ENCODE data around the gene KCTD16. TPM values are rescaled to one million over a fixed set of nuclear protein-coding genes. Genes with fewer than 3 reads are reported as not detected.

KCTD16 gene
- total RNA-seq, 1 donor from 2014 or later = 4.8 TPM

- Mint-ChIP-seq H3K4me1 (peaks cover 33% of the 10 kb centered on the region), H3K4me3 (no peak overlapping the region), H3K27ac (no peak overlapping the region), H3K27me3 (ENCODE audit: low read depth) (peaks cover 3% of the 10 kb centered on the region), H3K36me3 (no peaks in the 10 kb centered on the region), H3K9me3 (peaks cover 4% of the 10 kb centered on the region)
- no peak for DNase-seq (ENCODE audit: low spot score in 2 of 2, unreplicated experiment in 2 of 2)
- no peak for TF ChIP-seq CTCF (IDR thresholded peaks at IDR 0.05; ENCODE audit: unreplicated experiment)
These were observed 138.4 kb downstream of the KCTD16 start for GRCh38 chr5:144308906-144309670.

- no peak for DNase-seq (ENCODE audit: low spot score in 2 of 2, unreplicated experiment in 2 of 2)
- H3K27ac Mint-ChIP-seq = no peak overlapping the region
- peaks cover 4% of the 10 kb centered on the region for H3K9me3 Mint-ChIP-seq
- no peak for TF ChIP-seq CTCF (IDR thresholded peaks at IDR 0.05; ENCODE audit: unreplicated experiment)
- H3K4me1 Mint-ChIP-seq = peaks cover 40% of the 10 kb centered on the region
- H3K4me3 Mint-ChIP-seq = no peak overlapping the region
- H3K27me3 Mint-ChIP-seq (ENCODE audit: low read depth) = peaks cover 3% of the 10 kb centered on the region
- no peaks in the 10 kb centered on the region for H3K36me3 Mint-ChIP-seq
These were observed 139.9 kb downstream of the KCTD16 start for GRCh38 chr5:144310621-144311020.

GRCh38 chr5:144313147-144313726, 142.6 kb downstream of the KCTD16 start:
- Mint-ChIP-seq H3K9me3 (peaks cover 4% of the 10 kb centered on the region), H3K4me3 (no peak overlapping the region), H3K27me3 (ENCODE audit: low read depth) (peaks cover 3% of the 10 kb centered on the region), H3K27ac (peak overlapping the region; percentile 28), H3K36me3 (no peaks in the 10 kb centered on the region), H3K4me1 (peaks cover 38% of the 10 kb centered on the region)
- no peak for DNase-seq (ENCODE audit: low spot score in 2 of 2, unreplicated experiment in 2 of 2)
- TF ChIP-seq CTCF (IDR thresholded peaks at IDR 0.05; ENCODE audit: unreplicated experiment) = no peak

- Mint-ChIP-seq H3K36me3 (no peaks in the 10 kb centered on the region), H3K27ac (no peak overlapping the region), H3K4me3 (no peak overlapping the region), H3K9me3 (peaks cover 1% of the 10 kb centered on the region), H3K27me3 (ENCODE audit: low read depth) (peaks cover 3% of the 10 kb centered on the region), H3K4me1 (peaks cover 29% of the 10 kb centered on the region)
- no peak for TF ChIP-seq CTCF (IDR thresholded peaks at IDR 0.05; ENCODE audit: unreplicated experiment)
- no peak for DNase-seq (ENCODE audit: low spot score in 2 of 2, unreplicated experiment in 2 of 2)
These were observed 144.4 kb downstream of the KCTD16 start for GRCh38 chr5:144315026-144315425.

- H3K36me3 Mint-ChIP-seq = no peaks in the 10 kb centered on the region
- H3K4me3 Mint-ChIP-seq = no peak overlapping the region
- no peak overlapping the region for H3K27ac Mint-ChIP-seq
- peaks cover 29% of the 10 kb centered on the region for H3K4me1 Mint-ChIP-seq
- no peaks in the 10 kb centered on the region for H3K9me3 Mint-ChIP-seq
- no peak for DNase-seq (ENCODE audit: low spot score in 2 of 2, unreplicated experiment in 2 of 2)
- TF ChIP-seq CTCF (IDR thresholded peaks at IDR 0.05; ENCODE audit: unreplicated experiment) = no peak
- H3K27me3 Mint-ChIP-seq (ENCODE audit: low read depth) = peaks cover 3% of the 10 kb centered on the region
These were observed 145.4 kb downstream of the KCTD16 start for GRCh38 chr5:144315994-144316634.

Measured in mesothelial cell of epicardium (in vitro differentiated cells).